ENCODE measurements around the gene TRMT61A. TPM values are rescaled to one million over a fixed set of nuclear protein-coding genes. Genes with fewer than 3 reads are reported as not detected.

Gene TRMT61A
- total RNA-seq, 1 experiment from 2014 or later, result 14.9 TPM

DNA sequence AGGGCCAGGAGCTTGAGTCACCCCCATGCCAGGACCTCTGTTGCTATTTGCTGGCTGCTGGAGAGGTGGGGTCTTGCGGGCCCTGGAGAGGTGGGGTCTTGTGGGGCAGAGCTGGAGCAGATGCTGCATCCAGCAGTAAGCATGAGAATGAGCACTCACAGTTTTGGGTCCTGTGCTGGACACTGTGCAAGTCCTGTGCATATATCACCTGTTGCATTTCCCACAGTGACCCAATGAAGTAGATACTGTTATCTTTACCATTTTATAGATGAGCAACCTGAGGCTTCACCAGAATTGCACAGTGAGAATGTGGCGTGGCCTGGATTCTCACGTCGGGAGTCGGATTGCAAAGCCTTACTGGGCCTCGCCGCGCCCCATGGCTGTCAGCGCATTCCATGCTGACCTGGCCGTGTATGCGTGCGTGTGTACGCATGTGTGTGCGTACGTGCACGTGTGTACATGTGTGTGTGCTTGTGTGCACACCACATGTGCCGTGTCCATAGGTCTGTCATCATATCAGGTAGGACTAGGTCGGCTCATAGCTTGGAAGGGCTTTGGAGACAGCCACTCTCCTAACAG is 45.8 kb downstream of the TRMT61A start:
- Histone ChIP-seq H3K27ac (ENCODE audit: low read depth, low read length) (peak overlapping the region; percentile 18; the same call in 1 of the 2 replicates), H3K9ac (ENCODE audit: low read length) (no peak overlapping the region), H3K9me2 (ENCODE audit: insufficient read depth) (no peaks in the 10 kb centered on the region), H3K79me2 (ENCODE audit: insufficient read depth, low read length) (peaks cover 28% of the 10 kb centered on the region; the same call in 1 of the 2 replicates), H3K36me3 (ENCODE audit: control insufficient read depth in 1 of 2, insufficient read depth in 2 of 2, low read length in 2 of 2) (peaks cover 3 to 6% of the 10 kb centered on the region in 2 experiments; a peak in 2 of 4 replicates), H3K9me3 (ENCODE audit: control insufficient read depth in 1 of 2, insufficient read depth in 1 of 2, low read depth in 1 of 2, low read length in 2 of 2) (no peaks in the 10 kb centered on the region), H3K4me3 (replicated peaks in 1 of 2; ENCODE audit: low read depth in 1 of 2, low read length in 2 of 2) (no peak overlapping the region), H2AFZ (ENCODE audit: low read depth, low read length, poor library complexity, severe bottlenecking) (no peak overlapping the region), H3K4me1 (ENCODE audit: control insufficient read depth in 1 of 2, insufficient read depth in 2 of 2, low read length in 2 of 2) (peaks cover 23 to 30% of the 10 kb centered on the region in 2 experiments), H4K20me1 (ENCODE audit: insufficient read depth) (no peaks in the 10 kb centered on the region), H3K27me3 (ENCODE audit: insufficient read depth, low read length) (no peaks in the 10 kb centered on the region), H3K4me2 (ENCODE audit: low read length) (no peak overlapping the region)
- ChIA-PET POLR2A (no interaction called here), CTCF (interaction anchor here (1.4 kb wide), 1 partner anchor 230 kb away, joined by 3 read pairs; no protein-coding TSS in a partner anchor), RAD21 (ENCODE audit: low non-redundant PET in 1 of 2, low total read pairs in 2 of 2, uncharacterized antibody in 2 of 2, unreplicated experiment in 2 of 2) (no interaction called here)
- TF ChIP-seq, protein P1, sequence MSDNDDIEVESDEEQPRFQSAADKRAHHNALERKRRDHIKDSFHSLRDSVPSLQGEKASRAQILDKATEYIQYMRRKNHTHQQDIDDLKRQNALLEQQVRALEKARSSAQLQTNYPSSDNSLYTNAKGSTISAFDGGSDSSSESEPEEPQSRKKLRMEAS (IDR thresholded peaks at IDR 0.05), result no peak
- no peak for TF ChIP-seq JUND (IDR thresholded peaks at IDR 0.05)
- TF ChIP-seq SP1 (IDR thresholded peaks at IDR 0.05; ENCODE audit: low read depth), result no peak
- TF ChIP-seq, protein P2, sequence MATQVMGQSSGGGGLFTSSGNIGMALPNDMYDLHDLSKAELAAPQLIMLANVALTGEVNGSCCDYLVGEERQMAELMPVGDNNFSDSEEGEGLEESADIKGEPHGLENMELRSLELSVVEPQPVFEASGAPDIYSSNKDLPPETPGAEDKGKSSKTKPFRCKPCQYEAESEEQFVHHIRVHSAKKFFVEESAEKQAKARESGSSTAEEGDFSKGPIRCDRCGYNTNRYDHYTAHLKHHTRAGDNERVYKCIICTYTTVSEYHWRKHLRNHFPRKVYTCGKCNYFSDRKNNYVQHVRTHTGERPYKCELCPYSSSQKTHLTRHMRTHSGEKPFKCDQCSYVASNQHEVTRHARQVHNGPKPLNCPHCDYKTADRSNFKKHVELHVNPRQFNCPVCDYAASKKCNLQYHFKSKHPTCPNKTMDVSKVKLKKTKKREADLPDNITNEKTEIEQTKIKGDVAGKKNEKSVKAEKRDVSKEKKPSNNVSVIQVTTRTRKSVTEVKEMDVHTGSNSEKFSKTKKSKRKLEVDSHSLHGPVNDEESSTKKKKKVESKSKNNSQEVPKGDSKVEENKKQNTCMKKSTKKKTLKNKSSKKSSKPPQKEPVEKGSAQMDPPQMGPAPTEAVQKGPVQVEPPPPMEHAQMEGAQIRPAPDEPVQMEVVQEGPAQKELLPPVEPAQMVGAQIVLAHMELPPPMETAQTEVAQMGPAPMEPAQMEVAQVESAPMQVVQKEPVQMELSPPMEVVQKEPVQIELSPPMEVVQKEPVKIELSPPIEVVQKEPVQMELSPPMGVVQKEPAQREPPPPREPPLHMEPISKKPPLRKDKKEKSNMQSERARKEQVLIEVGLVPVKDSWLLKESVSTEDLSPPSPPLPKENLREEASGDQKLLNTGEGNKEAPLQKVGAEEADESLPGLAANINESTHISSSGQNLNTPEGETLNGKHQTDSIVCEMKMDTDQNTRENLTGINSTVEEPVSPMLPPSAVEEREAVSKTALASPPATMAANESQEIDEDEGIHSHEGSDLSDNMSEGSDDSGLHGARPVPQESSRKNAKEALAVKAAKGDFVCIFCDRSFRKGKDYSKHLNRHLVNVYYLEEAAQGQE (IDR thresholded peaks at IDR 0.05; ENCODE audit: low read depth), result no peak
- TF ChIP-seq, protein P3, sequence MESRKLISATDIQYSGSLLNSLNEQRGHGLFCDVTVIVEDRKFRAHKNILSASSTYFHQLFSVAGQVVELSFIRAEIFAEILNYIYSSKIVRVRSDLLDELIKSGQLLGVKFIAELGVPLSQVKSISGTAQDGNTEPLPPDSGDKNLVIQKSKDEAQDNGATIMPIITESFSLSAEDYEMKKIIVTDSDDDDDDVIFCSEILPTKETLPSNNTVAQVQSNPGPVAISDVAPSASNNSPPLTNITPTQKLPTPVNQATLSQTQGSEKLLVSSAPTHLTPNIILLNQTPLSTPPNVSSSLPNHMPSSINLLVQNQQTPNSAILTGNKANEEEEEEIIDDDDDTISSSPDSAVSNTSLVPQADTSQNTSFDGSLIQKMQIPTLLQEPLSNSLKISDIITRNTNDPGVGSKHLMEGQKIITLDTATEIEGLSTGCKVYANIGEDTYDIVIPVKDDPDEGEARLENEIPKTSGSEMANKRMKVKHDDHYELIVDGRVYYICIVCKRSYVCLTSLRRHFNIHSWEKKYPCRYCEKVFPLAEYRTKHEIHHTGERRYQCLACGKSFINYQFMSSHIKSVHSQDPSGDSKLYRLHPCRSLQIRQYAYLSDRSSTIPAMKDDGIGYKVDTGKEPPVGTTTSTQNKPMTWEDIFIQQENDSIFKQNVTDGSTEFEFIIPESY (IDR thresholded peaks at IDR 0.05; ENCODE audit: extremely low read depth, insufficient replicate concordance, low read length), result no peak
- no peak for TF ChIP-seq CBX3 (IDR thresholded peaks at IDR 0.05; ENCODE audit: low read depth)
- no peak for TF ChIP-seq EZH2phosphoT487 (IDR thresholded peaks at IDR 0.05; ENCODE audit: borderline replicate concordance)
- no peak for TF ChIP-seq ZFX (IDR thresholded peaks at IDR 0.05)
- no peak for TF ChIP-seq SIN3A (IDR thresholded peaks at IDR 0.05; ENCODE audit: low read depth)
- no peak for TF ChIP-seq ZNF274 (IDR thresholded peaks at IDR 0.05; ENCODE audit: low read depth, low read length)
- TF ChIP-seq, protein P4, sequence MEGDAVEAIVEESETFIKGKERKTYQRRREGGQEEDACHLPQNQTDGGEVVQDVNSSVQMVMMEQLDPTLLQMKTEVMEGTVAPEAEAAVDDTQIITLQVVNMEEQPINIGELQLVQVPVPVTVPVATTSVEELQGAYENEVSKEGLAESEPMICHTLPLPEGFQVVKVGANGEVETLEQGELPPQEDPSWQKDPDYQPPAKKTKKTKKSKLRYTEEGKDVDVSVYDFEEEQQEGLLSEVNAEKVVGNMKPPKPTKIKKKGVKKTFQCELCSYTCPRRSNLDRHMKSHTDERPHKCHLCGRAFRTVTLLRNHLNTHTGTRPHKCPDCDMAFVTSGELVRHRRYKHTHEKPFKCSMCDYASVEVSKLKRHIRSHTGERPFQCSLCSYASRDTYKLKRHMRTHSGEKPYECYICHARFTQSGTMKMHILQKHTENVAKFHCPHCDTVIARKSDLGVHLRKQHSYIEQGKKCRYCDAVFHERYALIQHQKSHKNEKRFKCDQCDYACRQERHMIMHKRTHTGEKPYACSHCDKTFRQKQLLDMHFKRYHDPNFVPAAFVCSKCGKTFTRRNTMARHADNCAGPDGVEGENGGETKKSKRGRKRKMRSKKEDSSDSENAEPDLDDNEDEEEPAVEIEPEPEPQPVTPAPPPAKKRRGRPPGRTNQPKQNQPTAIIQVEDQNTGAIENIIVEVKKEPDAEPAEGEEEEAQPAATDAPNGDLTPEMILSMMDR (IDR thresholded peaks at IDR 0.05 in 2 of 3, conservative IDR thresholded peaks at IDR 0.05 in 1 of 3; ENCODE audit: borderline replicate concordance in 1 of 3, insufficient read depth in 1 of 3, low read depth in 2 of 3, low read length in 2 of 3), result no peak
- TF ChIP-seq POLR2A (IDR thresholded peaks at IDR 0.05; ENCODE audit: borderline replicate concordance, extremely low read depth, insufficient read depth, insufficient read length), result no peak
- TF ChIP-seq EZH2 (IDR thresholded peaks at IDR 0.05), result no peak
- no peak for TF ChIP-seq EGR1 (IDR thresholded peaks at IDR 0.05; ENCODE audit: low read depth)
- DNase-seq (ENCODE audit: low read depth, low spot score) (no peak), ATAC-seq (no peak)
- BruUV-seq (replicated peaks), result no TSS peak
- intact Hi-C loops (cut with micrococcal nuclease), result loop anchor here (5.0 to 10.0 kb wide), 3 partner anchors 233 to 503 kb away; no protein-coding TSS in a partner anchor
